Mammary epithelial cell (primary cell): ENCODE measurements around the gene TRPV5.

Experiments used
- CTCF ChIP-seq, 2 donors: IDR thresholded peaks in 1 of 2; conservative IDR thresholded peaks in 1 of 2; 2 replicates each; pipeline ENCODE4 v1.5.1; 2011 to 2012; ENCODE audit warnings: inconsistent platforms in 2 of 2, low read length in 2 of 2, mild to moderate bottlenecking in 2 of 2, control low read depth in 1 of 2, low read depth in 1 of 2; ENCODE audit not compliant: insufficient read depth in 1 of 2; ENCODE audit errors: extremely low read depth in 1 of 2
- EZH2 ChIP-seq: IDR thresholded peaks from 2 replicates; pipeline ENCODE4 v1.6.1; 2012; ENCODE audit warnings: low read length, inconsistent platforms, borderline replicate concordance

- TF ChIP-seq CTCF (conservative IDR thresholded peaks at IDR 0.05 in 1 of 2, IDR thresholded peaks at IDR 0.05 in 1 of 2; ENCODE audit: extremely low read depth in 1 of 2, insufficient read depth in 1 of 2, low read depth in 1 of 2, low read length in 2 of 2) = no peak
- no peak for TF ChIP-seq EZH2
Measured at GRCh38 chr7:142942746-142943145, 9.2 kb upstream of the TRPV5 start.
